ENCODE results near the gene ADRB1. TPM values are rescaled to one million over a fixed set of nuclear protein-coding genes. Genes with fewer than 3 reads are reported as not detected.

The ADRB1 gene
- total and polyA plus RNA-seq, 2 experiments from 2014 or later: 0.10 to 1.2 TPM

DNA sequence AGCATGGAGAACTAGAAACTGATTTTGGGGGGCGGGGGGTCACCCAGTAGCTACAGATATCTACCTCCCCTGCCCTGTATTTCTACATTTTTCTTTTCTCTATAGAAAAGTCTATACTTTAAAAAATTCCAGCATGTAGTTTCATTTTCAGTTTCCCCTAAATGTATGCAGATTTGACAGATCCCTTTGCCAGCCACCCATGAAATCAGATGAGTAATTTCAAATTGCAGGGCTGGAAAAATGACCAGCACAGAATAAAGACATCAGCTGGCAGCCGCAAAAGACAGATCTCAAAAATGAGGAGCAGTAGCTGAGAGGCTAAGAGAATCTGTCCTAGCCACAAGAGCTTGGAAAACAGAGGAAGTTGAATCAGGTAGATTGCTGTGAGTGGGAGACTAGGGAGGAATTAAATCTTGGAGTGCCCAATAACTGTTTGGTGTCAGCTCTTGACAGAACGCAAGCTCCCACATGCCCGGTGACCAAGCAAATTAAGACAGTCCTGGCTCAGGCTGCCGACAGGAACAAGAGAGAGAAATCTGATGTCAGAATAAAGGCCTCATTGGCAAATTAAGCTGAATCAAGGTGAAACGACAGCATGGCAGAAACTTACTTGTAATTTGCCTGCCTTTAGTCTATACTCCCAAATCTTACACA, 24.5 kb downstream of the ADRB1 start:
- no peaks in the 10 kb centered on the region for H4K20me1 ChIP-seq (ENCODE audit: insufficient read depth, poor library complexity, severe bottlenecking)

DNA sequence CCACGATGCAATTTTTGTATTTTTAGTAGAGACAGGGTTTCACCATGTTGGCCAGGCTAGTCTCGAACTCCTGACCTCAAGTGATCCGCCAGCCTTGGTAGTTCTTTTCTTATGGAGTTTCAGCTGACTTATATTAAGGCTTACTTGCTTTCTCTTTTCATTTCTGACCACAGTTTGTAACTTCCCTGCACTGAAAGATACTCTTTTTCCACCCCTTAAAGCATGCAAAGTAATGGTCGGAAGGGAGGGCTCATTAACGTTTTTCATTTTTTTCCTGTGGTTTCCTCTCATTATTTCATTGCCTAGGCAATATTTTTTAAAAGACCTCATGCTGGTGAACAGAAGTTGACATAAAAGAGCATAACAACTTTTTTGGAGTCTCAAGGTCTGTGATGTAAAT, 27.0 kb downstream of the ADRB1 start:
- no peak for DNase-seq (ENCODE audit: low spot score)
- Histone ChIP-seq H3K9me2 (replicated peaks; ENCODE audit: insufficient read depth) (no peaks in the 10 kb centered on the region), H3K4me1 (ENCODE audit: insufficient read depth) (no peaks in the 10 kb centered on the region), H3K27me3 (no peaks in the 10 kb centered on the region), H3K79me2 (no peaks in the 10 kb centered on the region), H3K27ac (no peak overlapping the region), H3K9me3 (ENCODE audit: low read depth) (no peaks in the 10 kb centered on the region), H3K4me3 (no peak overlapping the region), H2AFZ (no peak overlapping the region), H3K4me2 (no peak overlapping the region), H3K36me3 (replicated peaks; ENCODE audit: insufficient read depth, low read depth) (no peaks in the 10 kb centered on the region), H4K20me1 (ENCODE audit: insufficient read depth, poor library complexity, severe bottlenecking) (no peaks in the 10 kb centered on the region)
- TF ChIP-seq, protein P1, sequence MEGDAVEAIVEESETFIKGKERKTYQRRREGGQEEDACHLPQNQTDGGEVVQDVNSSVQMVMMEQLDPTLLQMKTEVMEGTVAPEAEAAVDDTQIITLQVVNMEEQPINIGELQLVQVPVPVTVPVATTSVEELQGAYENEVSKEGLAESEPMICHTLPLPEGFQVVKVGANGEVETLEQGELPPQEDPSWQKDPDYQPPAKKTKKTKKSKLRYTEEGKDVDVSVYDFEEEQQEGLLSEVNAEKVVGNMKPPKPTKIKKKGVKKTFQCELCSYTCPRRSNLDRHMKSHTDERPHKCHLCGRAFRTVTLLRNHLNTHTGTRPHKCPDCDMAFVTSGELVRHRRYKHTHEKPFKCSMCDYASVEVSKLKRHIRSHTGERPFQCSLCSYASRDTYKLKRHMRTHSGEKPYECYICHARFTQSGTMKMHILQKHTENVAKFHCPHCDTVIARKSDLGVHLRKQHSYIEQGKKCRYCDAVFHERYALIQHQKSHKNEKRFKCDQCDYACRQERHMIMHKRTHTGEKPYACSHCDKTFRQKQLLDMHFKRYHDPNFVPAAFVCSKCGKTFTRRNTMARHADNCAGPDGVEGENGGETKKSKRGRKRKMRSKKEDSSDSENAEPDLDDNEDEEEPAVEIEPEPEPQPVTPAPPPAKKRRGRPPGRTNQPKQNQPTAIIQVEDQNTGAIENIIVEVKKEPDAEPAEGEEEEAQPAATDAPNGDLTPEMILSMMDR (IDR thresholded peaks at IDR 0.05; ENCODE audit: poor library complexity): no peak
- no peak for TF ChIP-seq EZH2phosphoT487 (IDR thresholded peaks at IDR 0.05; ENCODE audit: low read depth, severe bottlenecking, unreplicated experiment)
- no peak for TF ChIP-seq EZH2 (IDR thresholded peaks at IDR 0.05; ENCODE audit: borderline replicate concordance)
- 80% methylated on average over 5 of the region's 5 CpGs for WGBS (ENCODE audit: low lambda C conversion rate, missing lambda C conversion rate)

More for the DNA sequence above, 24.5 kb downstream of the ADRB1 start:
- H3K79me2 ChIP-seq: no peaks in the 10 kb centered on the region
- no peak overlapping the region for H3K4me2 ChIP-seq
- no peak for DNase-seq (ENCODE audit: low spot score)
- no peaks in the 10 kb centered on the region for H3K9me3 ChIP-seq (ENCODE audit: low read depth)
- no peak overlapping the region for H2AFZ ChIP-seq
- no peaks in the 10 kb centered on the region for H3K9me2 ChIP-seq (replicated peaks; ENCODE audit: insufficient read depth)
- 73% methylated on average over 6 of the region's 6 CpGs for WGBS (ENCODE audit: low lambda C conversion rate, missing lambda C conversion rate)
- no peak overlapping the region for H3K27ac ChIP-seq
- H3K4me3 ChIP-seq: no peak overlapping the region
- no peaks in the 10 kb centered on the region for H3K36me3 ChIP-seq (replicated peaks; ENCODE audit: insufficient read depth, low read depth)
- no peaks in the 10 kb centered on the region for H3K27me3 ChIP-seq
- H3K4me1 ChIP-seq (ENCODE audit: insufficient read depth): no peaks in the 10 kb centered on the region
- TF ChIP-seq EZH2phosphoT487 (IDR thresholded peaks at IDR 0.05; ENCODE audit: low read depth, severe bottlenecking, unreplicated experiment) (no peak), EZH2 (IDR thresholded peaks at IDR 0.05; ENCODE audit: borderline replicate concordance) (no peak)
- TF ChIP-seq, protein P1 (IDR thresholded peaks at IDR 0.05; ENCODE audit: poor library complexity): no peak

DNA sequence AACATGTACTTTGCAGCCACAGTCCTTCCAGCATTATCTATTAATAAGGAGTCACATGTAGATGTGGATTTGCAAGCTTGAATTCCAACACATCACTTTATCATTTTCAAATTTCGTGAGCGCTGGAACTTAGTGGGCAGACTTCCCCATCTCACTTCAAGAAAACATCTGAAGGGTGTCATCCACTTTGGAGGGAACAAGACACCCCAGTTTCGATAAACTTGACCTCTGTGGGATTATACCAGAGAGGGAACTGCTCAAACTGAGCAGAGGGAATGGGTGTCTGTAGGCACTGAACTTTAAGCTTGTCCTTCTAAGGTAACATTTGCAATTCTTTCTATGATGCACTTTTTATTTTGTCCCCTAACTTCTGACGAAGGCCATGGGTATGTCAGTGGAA, 27.5 kb downstream of the ADRB1 start:
- H3K4me1 ChIP-seq (ENCODE audit: insufficient read depth): no peaks in the 10 kb centered on the region
- no peak overlapping the region for H3K27ac ChIP-seq
- H3K9me2 ChIP-seq (replicated peaks; ENCODE audit: insufficient read depth): no peaks in the 10 kb centered on the region
- no peak for DNase-seq (ENCODE audit: low spot score)
- no peaks in the 10 kb centered on the region for H3K9me3 ChIP-seq (ENCODE audit: low read depth)
- H2AFZ ChIP-seq: no peak overlapping the region
- H3K27me3 ChIP-seq: no peaks in the 10 kb centered on the region
- H3K4me3 ChIP-seq: no peak overlapping the region
- no peaks in the 10 kb centered on the region for H3K79me2 ChIP-seq
- no peaks in the 10 kb centered on the region for H3K36me3 ChIP-seq (replicated peaks; ENCODE audit: insufficient read depth, low read depth)
- H4K20me1 ChIP-seq (ENCODE audit: insufficient read depth, poor library complexity, severe bottlenecking): no peaks in the 10 kb centered on the region
- no peak overlapping the region for H3K4me2 ChIP-seq
- no peak for TF ChIP-seq EZH2phosphoT487 (IDR thresholded peaks at IDR 0.05; ENCODE audit: low read depth, severe bottlenecking, unreplicated experiment)
- no peak for TF ChIP-seq EZH2 (IDR thresholded peaks at IDR 0.05; ENCODE audit: borderline replicate concordance)
- TF ChIP-seq, protein P1 (IDR thresholded peaks at IDR 0.05; ENCODE audit: poor library complexity): no peak
- WGBS (ENCODE audit: low lambda C conversion rate, missing lambda C conversion rate): 85% methylated on average over 4 of the region's 4 CpGs

All from hepatocyte (in vitro differentiated cells).